ENCODE measurements around the gene SLC43A3.

DNA sequence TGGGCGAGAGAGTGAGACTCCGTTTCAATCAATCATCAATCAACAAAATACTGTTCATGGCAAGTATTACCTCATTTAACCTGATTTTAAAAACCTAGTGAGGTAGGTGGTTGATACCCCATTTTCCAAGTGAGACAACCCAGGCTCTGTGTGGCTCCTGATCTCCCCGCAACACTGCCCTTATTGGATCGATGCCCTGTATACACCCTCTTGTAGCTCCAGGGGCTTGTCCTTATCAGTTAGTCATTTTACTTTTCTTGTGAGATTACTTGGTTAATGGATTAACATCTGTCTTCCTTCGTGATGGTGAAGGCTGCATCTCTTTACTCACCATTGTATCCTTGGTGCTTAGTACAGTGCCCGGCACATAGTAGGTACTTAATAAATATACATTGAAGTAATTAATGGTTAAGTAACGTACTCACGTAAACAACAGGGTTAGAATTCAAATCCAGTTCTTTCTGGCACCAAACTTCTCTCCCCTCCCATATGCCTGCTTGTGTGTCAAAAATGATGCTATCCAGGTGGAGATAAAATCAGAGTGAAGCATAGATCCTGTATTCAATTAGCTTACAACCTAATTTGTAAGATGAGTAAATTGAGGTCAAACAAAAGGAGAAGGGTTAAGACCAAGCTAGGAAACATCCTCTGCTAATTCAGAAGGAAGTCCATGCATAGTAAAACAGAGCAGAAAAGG lies 34.7 kb downstream of the SLC43A3 start:
- TF ChIP-seq, protein P1, sequence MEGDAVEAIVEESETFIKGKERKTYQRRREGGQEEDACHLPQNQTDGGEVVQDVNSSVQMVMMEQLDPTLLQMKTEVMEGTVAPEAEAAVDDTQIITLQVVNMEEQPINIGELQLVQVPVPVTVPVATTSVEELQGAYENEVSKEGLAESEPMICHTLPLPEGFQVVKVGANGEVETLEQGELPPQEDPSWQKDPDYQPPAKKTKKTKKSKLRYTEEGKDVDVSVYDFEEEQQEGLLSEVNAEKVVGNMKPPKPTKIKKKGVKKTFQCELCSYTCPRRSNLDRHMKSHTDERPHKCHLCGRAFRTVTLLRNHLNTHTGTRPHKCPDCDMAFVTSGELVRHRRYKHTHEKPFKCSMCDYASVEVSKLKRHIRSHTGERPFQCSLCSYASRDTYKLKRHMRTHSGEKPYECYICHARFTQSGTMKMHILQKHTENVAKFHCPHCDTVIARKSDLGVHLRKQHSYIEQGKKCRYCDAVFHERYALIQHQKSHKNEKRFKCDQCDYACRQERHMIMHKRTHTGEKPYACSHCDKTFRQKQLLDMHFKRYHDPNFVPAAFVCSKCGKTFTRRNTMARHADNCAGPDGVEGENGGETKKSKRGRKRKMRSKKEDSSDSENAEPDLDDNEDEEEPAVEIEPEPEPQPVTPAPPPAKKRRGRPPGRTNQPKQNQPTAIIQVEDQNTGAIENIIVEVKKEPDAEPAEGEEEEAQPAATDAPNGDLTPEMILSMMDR (IDR thresholded peaks at IDR 0.05; ENCODE audit: low read depth, low read length), result no peak
- TF ChIP-seq EZH2phosphoT487 (IDR thresholded peaks at IDR 0.05; ENCODE audit: low read depth), result no peak

Data from OCI-LY3 (cell line).